LNCAP (cell line): Measurements from ENCODE around the gene PRRX2.

Source experiments
- TF ChIP-seq, protein P1 (sequence below): fragments of 450-650 bp; IDR thresholded peaks from 2 replicates; pipeline ENCODE4 v1.5.1; 2017; ENCODE audit warnings: mild to moderate bottlenecking

The PRRX2 gene

DNA sequence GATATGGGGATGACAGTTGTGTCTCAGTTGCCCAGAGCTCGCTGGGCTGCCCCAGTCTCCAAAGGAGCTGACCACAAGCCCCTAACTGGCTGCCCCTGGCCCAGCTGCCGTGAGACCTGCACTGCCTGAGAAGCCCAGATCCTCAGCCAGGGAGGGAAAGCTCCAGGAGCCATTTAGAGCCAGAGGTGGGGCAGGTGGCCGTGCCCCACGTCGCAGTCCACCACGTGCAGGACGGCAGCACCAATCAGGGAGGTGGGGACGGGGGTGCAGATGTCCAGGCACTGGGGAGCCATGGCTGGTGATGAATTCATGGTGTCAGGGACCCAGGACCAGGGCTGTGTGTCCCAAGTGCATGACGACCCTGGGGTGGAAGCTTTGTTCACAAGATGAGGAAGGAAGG lies 13.4 kb downstream of the PRRX2 start:
- TF ChIP-seq, protein P1, sequence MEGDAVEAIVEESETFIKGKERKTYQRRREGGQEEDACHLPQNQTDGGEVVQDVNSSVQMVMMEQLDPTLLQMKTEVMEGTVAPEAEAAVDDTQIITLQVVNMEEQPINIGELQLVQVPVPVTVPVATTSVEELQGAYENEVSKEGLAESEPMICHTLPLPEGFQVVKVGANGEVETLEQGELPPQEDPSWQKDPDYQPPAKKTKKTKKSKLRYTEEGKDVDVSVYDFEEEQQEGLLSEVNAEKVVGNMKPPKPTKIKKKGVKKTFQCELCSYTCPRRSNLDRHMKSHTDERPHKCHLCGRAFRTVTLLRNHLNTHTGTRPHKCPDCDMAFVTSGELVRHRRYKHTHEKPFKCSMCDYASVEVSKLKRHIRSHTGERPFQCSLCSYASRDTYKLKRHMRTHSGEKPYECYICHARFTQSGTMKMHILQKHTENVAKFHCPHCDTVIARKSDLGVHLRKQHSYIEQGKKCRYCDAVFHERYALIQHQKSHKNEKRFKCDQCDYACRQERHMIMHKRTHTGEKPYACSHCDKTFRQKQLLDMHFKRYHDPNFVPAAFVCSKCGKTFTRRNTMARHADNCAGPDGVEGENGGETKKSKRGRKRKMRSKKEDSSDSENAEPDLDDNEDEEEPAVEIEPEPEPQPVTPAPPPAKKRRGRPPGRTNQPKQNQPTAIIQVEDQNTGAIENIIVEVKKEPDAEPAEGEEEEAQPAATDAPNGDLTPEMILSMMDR, result no peak

- TF ChIP-seq, protein P1, result no peak
Measured at GRCh38 chr9:129679537-129679936, 14.1 kb downstream of the PRRX2 start.

DNA sequence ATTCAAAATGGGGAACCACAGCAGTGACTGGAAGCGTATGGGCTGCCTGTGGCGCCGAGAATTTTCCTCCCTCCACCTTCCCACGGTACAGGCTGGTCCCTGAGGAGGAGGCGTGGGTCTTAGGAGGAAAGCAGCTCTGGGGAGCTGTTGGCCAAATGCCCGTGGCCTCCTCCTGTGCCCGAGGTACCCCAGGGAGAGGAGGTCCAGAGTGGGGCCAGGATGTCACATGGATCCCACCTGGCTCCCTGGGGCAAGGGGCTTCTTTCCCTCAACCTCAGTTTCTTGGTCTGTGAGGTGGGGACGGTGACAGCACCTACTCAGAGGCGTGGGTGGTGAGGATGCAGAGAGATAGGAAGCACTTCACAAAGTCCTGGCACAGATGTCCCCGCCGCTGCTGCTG lies 16.5 kb downstream of the PRRX2 start:
- TF ChIP-seq, protein P1, result no peak

- TF ChIP-seq, protein P1, result no peak
Measured at GRCh38 chr9:129682381-129682780, 16.9 kb downstream of the PRRX2 start.

GRCh38 chr9:129685220-129685932 lies 19.9 kb downstream of the PRRX2 start:
- TF ChIP-seq, protein P1, result no peak

- TF ChIP-seq, protein P1, result no peak
Measured at GRCh38 chr9:129685933-129686259, 20.4 kb downstream of the PRRX2 start.

DNA sequence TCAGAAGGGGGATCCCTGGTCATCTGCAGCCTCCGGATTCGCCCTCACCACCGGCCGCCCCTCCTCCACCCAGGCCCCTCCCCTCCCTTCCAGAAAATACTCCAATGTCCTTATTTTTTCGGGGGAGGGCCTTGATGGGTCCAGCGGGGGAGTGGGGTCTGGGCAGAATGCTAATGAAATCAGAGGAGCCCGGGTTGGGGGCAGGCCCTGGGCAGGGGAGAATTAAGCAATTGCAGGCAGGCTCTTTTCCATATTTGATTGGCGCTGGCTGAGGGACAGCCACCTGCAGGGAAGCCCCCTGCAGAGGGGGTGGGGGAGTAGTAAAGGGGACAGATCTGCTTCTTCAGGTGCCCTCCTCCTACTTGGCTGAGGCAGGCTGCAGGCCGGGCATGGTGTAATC lies 21.3 kb downstream of the PRRX2 start:
- TF ChIP-seq, protein P1, result no peak

DNA sequence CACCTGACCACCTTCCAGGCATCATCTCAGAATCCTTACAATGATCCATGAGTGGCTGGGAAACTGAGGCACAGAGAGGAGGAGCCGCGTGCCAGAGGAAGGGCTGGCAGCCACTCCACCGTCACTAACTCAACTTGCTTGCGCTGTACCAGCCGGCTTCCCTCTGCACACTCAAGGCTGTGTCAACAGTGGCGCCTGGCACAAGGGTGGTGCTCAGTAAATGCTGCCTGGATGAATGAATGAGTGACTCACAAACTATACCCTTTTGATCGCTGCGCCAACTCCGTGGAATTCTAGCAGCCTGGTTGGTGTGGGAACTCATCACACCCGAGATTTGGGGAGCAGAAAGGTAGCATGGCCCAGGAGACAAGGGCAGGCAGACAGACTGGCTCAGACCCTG lies 21.9 kb downstream of the PRRX2 start:
- TF ChIP-seq, protein P1, result no peak
